IMR-90 (cell line): Measurements from ENCODE around the gene CDH15.

Experiments
- BHLHE40 ChIP-seq: fragments of 150-350 bp; IDR thresholded peaks from 2 replicates; pipeline ENCODE4 v1.6.1; 2016; ENCODE audit warnings: mild to moderate bottlenecking, low read depth, low read length
- CEBPB ChIP-seq: IDR thresholded peaks from 2 replicates; pipeline ENCODE4 v1.6.1; 2012; ENCODE audit warnings: low read depth, low read length, improper control_type of control experiment
- CHD1 ChIP-seq: IDR thresholded peaks from 2 replicates; pipeline ENCODE4 v1.6.1; 2012; ENCODE audit warnings: low read depth, low read length, improper control_type of control experiment
- MAFK ChIP-seq: IDR thresholded peaks from 2 replicates; pipeline ENCODE4 v1.6.1; 2012; ENCODE audit warnings: low read depth, low read length, improper control_type of control experiment
- MAZ ChIP-seq: IDR thresholded peaks from 2 replicates; pipeline ENCODE4 v1.6.1; 2012; ENCODE audit warnings: low read depth, mild to moderate bottlenecking, low read length, improper control_type of control experiment, moderate library complexity, borderline replicate concordance
- NFE2L2 ChIP-seq: fragments of 150-350 bp; IDR thresholded peaks from 2 replicates; pipeline ENCODE4 v1.6.1; 2016; ENCODE audit warnings: low read depth, mild to moderate bottlenecking, low read length
- POLR2A ChIP-seq: IDR thresholded peaks from 2 replicates; pipeline ENCODE4 v1.6.1; 2012; ENCODE audit warnings: mild to moderate bottlenecking, low read depth, low read length
- RAD21 ChIP-seq: IDR thresholded peaks from 2 replicates; pipeline ENCODE4 v1.6.1; 2012; ENCODE audit warnings: low read length, improper control_type of control experiment
- RCOR1 ChIP-seq: IDR thresholded peaks from 2 replicates; pipeline ENCODE4 v1.6.1; 2012; ENCODE audit warnings: mild to moderate bottlenecking, low read length, improper control_type of control experiment; ENCODE audit not compliant: insufficient replicate concordance
- RFX5 ChIP-seq: IDR thresholded peaks from 2 replicates; pipeline ENCODE4 v1.8.0; 2012; ENCODE audit warnings: low read depth, mild to moderate bottlenecking, low read length, moderate library complexity
- TF ChIP-seq, protein P1 (sequence below): conservative IDR thresholded peaks from 2 replicates; pipeline ENCODE4 v1.5.1; 2012; ENCODE audit warnings: mild to moderate bottlenecking, low read depth, low read length, improper control_type of control experiment
- TF ChIP-seq, protein P2 (sequence below): fragments of 150-350 bp; IDR thresholded peaks from 2 replicates; pipeline ENCODE4 v1.6.1; 2016; ENCODE audit warnings: low read depth, mild to moderate bottlenecking, low read length, moderate library complexity, borderline replicate concordance
- TF ChIP-seq, protein P3 (sequence below): fragments of 150-350 bp; IDR thresholded peaks from 2 replicates; pipeline ENCODE4 v1.6.1; 2017; ENCODE audit warnings: mild to moderate bottlenecking, antibody characterized with exemption, low read length, low read depth

DNA sequence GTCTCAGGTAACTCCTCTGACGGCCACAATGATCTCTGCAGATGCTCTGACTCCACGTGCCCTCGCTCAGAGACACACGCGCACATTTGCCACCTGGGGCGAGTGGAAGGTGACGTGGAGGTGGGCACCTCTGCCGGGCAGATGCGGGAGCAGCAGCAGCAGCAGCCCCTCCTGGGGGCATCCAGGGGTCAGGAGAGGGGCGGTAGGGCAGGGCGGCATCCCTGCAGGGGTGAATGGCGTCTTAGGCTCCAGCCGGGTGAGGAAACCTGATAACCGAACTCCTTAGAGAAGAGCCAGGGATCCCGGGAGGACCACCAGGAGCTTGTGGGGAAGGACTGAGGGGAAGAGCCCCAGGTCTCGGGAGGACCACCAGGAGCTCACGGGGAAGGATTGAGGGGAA, 34.6 kb upstream of the CDH15 start:
- TF ChIP-seq, protein P1, sequence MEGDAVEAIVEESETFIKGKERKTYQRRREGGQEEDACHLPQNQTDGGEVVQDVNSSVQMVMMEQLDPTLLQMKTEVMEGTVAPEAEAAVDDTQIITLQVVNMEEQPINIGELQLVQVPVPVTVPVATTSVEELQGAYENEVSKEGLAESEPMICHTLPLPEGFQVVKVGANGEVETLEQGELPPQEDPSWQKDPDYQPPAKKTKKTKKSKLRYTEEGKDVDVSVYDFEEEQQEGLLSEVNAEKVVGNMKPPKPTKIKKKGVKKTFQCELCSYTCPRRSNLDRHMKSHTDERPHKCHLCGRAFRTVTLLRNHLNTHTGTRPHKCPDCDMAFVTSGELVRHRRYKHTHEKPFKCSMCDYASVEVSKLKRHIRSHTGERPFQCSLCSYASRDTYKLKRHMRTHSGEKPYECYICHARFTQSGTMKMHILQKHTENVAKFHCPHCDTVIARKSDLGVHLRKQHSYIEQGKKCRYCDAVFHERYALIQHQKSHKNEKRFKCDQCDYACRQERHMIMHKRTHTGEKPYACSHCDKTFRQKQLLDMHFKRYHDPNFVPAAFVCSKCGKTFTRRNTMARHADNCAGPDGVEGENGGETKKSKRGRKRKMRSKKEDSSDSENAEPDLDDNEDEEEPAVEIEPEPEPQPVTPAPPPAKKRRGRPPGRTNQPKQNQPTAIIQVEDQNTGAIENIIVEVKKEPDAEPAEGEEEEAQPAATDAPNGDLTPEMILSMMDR = no peak
- no peak for TF ChIP-seq POLR2A
- no peak for TF ChIP-seq RAD21
- TF ChIP-seq, protein P2, sequence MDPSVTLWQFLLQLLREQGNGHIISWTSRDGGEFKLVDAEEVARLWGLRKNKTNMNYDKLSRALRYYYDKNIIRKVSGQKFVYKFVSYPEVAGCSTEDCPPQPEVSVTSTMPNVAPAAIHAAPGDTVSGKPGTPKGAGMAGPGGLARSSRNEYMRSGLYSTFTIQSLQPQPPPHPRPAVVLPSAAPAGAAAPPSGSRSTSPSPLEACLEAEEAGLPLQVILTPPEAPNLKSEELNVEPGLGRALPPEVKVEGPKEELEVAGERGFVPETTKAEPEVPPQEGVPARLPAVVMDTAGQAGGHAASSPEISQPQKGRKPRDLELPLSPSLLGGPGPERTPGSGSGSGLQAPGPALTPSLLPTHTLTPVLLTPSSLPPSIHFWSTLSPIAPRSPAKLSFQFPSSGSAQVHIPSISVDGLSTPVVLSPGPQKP = no peak
- TF ChIP-seq CEBPB = no peak
- TF ChIP-seq, protein P3, sequence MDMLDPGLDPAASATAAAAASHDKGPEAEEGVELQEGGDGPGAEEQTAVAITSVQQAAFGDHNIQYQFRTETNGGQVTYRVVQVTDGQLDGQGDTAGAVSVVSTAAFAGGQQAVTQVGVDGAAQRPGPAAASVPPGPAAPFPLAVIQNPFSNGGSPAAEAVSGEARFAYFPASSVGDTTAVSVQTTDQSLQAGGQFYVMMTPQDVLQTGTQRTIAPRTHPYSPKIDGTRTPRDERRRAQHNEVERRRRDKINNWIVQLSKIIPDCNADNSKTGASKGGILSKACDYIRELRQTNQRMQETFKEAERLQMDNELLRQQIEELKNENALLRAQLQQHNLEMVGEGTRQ = no peak
- TF ChIP-seq NFE2L2 = no peak
- TF ChIP-seq MAZ = no peak
- no peak for TF ChIP-seq BHLHE40
- TF ChIP-seq CHD1 = no peak
- TF ChIP-seq MAFK = no peak
- no peak for TF ChIP-seq RCOR1
- TF ChIP-seq RFX5 = no peak
